GM19372 (cell line): ENCODE measurements around the gene KTN1.

Source experiments
- ATAC-seq: cut with Tn5 transposase; IDR thresholded peaks from one replicate; pipeline ENCODE4 v1.9.1; 2021; ENCODE audit warnings: mild to moderate bottlenecking, low read depth, moderate library complexity; ENCODE audit not compliant: unreplicated experiment

The KTN1 gene

DNA sequence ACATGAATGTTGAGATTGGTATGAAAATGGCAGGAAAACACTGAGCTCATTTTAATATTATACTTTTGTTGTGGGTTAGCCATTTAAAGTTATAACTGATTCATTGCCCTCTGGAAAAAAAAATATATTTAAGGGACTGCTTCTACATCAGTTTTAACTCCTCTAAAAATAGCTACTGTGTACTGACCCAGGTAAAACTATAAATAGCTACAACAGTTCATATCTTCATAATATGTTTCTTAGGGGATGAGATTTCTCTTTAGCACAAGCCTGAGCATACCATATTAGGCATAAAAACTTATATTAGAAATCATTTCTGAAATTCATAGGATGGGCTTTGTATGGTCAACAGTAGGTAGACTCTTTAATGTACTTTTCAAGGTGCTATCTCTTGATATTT, 81.0 kb downstream of the KTN1 start:
- no peak for ATAC-seq

DNA sequence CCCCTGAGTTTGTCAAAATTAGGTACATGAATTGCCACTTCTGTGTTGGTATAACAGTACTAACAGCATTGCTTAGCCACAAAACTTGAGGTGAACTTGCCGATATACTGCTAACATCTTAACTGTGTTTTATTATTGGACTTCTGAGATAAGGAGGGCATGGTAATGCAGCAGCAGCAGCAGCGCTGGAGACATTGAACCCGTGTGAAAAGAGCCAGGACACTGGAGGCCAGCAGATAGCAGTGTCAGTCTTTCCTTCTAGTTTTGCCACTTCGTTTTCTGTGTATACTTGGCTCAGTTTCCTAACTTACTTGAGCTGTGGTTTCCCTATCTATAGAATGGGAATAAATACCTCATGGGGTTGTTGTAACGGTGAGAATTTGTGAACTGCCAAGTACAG, 82.7 kb downstream of the KTN1 start:
- no peak for ATAC-seq

DNA sequence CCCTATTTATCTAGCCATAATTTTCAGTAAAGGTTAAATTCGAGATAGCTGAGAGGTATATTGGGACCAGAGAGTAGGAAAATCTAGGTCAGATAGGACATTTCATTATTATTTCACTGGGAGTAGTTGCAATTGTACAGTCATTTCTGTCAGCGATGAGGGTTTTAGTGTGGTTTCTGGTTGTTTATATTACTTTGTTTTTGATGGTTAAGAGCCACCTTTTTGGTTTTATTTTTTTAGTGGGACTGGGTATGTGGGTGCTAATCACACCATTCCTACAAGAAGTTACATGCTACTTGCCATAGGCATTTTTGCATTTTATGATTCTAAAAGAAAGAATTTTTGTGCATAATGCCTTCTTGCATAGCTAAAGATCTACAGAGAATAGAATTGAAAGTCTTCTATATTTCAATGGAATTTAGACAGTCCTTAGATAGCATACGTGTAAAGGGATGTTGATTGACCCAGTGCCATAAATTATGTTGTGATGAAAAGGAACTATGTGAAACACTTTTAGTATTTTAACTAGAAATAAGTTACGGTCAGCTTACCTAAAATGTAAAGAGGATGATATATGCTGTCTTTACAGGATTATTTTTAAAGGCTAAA, 85.2 kb downstream of the KTN1 start:
- ATAC-seq, result no peak

DNA sequence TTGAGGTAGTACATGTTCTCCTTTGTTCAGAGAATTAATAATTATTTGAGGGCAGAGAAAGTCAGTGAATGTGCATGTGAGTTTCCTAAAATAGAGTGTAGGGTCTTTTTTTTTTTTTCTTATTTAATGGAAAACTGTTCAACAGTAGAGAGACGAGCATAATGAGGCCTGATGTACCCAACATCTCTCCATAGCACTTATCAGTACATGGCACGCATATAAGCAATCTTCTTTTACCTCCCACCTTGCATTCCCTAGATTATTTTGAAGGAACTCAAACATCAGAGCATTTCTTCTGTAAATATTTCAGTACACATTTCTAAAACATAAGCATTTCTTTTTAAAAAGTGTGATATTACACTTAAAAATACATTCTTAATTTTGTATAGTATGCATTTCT, 87.8 kb downstream of the KTN1 start:
- no peak for ATAC-seq

DNA sequence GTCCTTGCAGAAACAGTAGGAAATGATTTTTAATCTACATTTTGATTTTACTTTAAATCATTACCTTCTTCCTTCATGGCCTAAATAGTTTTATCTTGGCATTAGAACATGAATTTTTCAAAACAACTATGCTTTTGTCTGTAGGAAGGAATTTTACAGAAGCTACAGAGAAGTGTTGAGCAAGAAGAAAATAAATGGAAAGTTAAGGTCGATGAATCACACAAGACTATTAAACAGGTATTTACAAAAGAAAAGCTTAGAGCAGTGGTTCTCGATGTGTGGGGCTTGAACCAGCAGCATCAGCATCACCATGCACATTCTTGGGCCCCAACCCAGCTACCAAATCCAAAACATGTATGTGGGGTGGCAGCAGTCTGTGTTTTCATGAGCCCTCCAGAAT, 91.6 kb downstream of the KTN1 start:
- ATAC-seq, result no peak

DNA sequence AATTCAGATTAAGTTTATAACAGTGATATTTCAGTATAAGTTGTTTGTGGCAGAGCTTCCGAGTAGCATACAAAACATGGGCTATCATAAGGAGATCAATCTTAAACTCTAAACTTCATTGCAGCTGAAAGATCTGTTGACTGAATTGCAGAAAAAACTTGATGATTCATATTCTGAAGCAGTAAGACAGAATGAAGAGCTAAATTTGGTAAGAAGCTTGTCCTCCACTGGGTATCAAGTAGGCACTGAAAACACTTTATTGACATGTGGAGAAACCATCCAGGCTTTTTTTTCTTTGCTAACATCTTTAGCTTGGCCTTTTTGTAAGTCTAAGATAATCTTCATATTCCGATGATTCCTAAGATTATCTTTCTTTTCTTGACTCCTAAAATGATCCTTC, 93.0 kb downstream of the KTN1 start:
- no peak for ATAC-seq

DNA sequence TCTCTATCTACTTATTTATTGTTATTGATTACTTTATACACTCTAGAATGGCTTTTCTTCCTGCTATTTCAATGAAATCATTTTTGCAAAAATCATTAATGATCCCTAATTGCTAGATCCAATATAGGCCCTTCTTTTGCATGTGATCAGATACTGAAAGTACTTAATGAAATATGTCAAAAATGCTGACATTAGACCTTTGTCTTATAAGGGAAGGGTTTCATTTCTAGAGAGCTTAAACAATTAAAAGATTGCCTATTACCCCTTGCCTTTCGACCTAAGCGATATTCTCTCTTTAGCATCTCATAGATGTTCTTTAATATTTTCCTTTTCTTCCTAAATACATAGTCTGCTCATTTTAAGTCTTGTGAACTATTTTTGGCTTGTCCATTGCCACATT, 101.1 kb downstream of the KTN1 start:
- no peak for ATAC-seq

DNA sequence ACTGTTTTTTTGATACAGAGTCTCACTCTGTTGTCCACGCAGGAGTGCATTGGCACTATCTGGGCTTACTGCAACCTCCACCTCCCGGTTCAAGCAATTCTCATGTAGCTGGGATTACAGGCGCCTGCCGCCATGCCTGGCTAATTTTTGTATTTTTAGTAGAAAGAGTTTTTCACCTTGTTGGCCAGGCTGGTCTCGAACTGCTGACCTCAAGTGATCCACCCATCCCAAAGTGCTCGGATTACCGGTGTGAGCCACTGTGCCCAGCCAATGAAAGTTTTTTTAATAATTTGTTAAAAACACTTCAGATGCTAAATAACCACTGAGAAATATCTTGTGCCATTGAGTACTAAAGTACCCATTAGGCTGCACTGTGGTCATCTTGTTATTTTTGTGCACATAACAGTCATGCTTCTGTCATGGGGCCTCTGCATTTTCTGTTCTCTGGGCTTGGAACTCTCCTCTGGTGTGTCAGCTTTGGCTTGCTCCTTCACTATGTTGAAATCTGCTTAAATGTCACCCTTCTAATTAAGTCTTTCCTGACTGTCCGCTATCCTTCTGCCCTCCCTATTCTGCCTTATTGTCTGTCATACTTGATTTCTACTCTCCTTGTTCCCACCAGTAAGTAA, 105.1 kb downstream of the KTN1 start:
- ATAC-seq, result no peak

DNA sequence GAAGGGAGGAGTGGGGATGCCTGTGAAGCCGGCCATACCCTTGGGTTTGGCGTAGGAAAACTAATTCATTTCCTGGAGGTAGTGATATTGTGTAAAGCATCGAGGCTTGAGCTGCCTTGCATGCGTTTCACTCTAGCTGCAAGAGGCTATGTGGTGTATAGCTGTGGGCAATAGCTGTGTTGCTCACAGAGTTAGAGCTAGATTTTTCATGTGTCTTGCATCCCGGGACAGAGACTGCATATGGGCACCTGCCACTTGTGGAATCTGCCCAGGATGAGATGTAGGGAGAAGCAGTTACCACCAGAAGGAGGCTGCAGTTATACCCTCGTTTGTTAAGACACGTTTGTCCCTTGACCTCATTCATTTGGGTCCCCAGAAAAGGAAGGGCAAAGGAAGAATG, 106.7 kb downstream of the KTN1 start:
- ATAC-seq, result no peak

DNA sequence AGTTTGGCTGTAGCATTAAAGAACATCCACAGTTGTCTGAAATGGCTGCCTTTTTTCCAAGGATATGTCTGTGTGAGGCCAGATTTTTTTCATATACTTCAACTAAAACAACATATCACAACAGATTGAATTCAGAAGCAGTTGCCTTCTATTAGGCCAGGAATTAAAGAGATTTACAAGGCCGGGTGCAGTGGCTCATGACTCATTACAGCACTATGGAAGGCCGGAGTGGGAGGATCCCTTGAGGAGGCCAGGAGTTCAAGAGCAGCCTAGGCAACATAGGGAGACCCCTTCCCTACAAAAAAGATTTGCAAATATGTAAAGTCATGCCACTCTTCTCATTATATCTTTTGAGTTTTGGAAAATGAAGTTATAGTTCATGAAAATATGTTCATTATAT, 108.6 kb downstream of the KTN1 start:
- ATAC-seq, result no peak

DNA sequence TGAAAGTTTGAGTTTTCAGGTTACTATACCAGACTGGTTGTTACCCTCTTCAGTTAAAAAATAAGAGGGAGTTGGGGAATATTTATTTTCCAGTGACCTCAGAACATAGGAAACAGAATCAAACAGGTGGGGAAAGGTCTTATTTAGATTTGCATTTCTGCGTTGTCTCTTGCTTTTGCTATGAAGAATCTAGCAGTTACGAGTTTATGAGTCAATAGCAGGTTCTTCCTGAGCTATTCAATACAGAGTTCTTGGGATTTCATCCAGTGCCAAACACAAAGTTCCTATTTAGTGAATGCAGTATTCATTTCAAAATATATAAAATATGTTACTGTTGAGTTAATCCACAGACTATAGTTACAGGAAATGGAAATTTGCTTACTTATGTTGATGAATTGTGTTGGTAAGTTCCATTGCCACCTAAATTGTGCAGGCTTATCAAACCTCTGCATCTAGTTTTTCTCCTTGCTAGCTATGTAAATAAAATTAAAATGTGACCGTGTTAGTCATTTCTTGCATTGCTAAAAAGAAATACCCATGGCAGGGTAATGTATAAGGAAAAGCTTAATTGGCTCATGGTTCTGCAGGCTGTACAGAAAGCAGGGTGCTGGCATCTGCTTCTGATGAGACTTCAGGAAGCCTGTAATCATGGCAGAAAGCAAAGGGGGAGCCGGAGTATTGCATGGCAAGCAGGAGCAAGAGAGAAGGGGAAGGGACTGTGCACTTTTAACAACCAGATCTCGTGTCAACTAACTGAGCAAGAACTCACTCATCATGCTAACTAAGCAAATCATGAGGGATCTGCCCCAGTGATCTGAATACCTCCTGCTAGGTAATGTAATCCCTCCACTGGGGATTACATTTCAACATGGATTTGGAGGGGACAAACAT, 110.2 kb downstream of the KTN1 start:
- no peak for ATAC-seq

DNA sequence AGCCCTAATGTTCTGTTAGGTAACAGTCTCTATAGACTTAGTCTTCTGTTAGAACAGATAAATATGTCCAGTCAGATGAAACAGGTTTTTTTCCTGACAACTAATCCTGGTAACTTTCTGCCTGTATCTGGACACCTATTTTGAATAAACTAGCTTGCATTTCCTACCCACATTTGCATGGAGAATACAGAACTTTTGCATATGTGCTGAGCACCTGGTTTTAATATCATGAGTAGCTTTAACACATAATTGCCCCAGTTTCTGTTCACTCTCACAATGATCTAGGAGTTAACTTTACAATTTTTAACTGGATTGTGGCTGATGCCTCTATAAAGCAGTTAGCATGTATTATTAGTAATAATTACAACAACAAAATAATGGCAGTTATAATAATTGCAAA, 111.7 kb downstream of the KTN1 start:
- no peak for ATAC-seq

DNA sequence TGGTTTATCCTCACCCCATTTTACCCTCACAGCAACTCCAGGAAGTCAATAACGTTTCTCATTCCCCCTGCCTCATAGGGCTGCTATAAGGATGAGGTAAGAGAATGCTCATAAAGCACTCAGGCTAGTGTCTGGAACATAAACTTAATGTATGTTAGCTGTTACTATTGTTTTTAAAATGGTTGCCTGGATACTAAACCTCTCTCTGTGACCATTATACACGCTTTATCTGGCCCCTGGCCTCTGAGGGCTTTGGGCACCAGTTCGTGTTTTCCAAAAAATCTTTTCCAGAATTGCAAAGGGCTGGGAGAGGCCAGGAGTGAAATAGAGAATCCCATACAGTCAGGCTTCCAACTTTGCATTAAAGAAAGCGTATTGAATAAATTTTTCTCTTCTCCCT, 113.9 kb downstream of the KTN1 start:
- no peak for ATAC-seq

DNA sequence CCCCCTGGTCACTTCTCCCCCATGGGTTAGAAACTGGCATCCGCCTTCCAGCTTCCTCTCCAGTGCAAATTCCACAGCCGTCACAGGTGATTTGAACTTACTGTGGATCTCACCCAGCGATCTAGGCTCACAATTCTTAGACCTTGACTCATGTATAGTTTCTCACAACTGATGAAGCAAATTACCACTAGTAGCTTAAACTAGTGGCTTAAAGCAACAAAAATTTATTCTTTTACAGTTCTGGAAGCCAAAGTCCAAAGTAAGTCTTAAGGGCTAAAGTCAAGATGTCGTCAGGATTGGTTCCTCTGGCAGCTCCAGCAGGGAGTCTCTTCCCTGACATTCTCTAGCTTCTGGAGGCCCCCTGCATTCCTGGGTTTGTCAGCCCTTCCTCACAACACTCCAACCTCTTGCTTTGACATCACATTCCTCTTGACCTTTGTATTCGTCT, 117.4 kb downstream of the KTN1 start:
- no peak for ATAC-seq

DNA sequence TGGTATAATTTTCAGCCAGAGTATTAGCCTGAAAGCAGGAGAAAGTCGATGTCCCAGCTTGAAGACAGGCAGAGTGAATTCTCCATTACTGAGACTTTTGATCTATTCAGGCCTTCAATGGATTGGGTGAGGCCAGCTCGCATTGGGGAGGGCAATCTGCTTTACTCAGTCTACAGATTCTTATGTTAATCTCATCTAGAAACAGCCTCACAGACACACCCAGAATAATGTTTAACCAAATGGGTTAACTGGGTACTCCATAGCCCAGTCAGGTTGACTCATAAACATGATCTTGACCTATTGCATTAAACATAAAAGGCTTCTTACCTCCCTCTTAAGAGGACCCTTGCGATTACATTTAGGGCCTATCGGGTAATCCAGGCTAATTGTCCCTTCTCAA, 118.0 kb downstream of the KTN1 start:
- ATAC-seq, result no peak

DNA sequence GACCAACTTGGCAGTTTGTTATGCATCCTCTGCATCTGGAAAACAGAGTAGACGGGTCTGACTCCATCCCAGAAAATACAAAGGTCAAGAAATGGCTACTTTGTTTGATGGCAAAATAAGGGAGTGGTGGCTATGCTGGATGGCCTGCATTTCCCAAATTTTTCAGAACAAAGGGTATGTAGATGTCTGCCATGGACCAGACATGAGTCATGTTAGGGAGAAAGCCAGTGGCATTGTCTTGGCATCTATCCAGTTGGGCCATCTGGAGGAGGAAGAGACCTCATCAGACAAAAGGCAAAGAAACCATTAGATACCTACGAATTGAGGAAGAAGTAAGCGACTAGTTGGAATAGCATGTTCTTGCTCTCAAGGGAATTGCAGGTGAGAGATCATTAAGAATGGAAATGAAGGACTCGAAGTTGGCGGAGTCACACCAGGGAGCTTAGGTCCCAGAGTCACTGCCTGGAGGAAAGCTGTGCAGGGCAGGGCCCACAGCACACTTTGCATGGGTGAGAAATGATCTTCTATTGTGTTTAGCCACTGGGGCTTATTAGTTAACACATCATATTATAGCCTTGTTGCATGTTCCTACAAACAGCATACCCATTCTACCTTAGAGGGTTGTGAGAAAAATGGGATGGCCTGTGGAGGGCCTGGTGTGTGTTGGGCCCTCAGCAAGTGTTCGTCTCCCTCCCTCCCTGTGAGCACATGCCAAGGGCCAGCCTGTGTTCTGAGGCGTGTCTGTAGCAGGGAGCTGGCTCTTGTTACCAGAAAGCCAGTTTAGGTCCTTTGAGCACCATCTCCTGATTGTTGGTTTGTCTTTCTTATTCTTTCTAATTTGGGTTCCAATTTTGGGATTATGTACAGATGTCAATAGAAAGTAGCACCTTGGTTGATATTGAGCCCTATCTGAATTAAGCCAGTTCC, 119.4 kb downstream of the KTN1 start:
- ATAC-seq, result no peak

DNA sequence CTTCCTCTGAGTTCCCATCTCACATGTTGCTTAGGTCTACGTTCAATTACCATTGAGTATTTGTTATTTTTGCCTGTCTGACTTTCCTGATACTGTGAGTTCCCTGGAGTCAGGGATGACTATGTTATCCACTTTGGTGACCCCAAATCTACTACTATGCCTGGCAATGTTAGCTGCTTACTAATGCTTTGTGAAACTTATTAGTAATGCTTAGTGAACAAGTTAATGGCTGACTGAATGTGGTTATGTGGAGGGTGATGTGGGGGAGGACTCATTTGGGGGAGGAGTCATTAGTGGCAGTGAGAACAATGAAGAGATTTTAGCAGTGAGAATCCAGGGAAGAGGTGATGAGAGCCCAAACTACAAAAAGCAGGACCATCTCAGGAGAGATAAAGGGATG, 121.6 kb downstream of the KTN1 start:
- ATAC-seq, result peak; percentile 96

DNA sequence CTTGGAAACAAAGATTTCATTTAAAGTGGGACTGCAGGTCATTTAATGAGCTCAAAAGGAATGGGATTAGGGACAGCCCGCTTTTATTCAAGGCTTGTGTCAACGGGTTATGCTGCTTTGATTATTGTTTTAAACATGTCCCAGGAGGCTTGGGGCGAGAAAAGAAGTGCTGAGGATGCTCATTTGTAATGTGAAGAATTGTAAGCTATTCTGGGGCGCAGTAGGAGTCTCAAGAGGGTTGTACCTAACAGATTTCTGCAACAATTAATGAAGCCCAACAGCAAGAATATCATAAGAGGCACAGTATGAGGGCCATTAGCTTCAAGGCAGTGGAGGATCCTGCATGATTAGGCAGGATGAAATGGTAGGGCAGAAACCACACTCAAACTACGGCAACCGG, 122.5 kb downstream of the KTN1 start:
- ATAC-seq, result no peak

DNA sequence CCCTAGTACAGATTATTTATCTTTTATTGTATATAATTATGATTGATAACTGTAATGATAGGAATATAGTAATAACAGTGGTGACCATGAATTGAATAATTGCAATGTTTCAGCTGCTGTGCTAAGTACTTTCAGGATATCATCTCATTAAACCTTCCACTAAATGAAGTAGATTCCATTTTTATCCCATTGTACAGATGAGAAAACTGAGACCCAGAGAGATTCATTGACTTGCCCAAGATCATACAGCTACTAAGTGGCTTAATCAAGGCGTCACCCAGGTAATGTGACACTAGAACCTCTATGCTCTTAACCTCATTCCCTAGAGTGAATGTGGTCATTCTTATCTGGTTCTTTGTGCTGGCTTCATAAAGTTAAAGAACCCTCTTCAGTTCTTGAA, 124.6 kb downstream of the KTN1 start:
- ATAC-seq, result no peak

DNA sequence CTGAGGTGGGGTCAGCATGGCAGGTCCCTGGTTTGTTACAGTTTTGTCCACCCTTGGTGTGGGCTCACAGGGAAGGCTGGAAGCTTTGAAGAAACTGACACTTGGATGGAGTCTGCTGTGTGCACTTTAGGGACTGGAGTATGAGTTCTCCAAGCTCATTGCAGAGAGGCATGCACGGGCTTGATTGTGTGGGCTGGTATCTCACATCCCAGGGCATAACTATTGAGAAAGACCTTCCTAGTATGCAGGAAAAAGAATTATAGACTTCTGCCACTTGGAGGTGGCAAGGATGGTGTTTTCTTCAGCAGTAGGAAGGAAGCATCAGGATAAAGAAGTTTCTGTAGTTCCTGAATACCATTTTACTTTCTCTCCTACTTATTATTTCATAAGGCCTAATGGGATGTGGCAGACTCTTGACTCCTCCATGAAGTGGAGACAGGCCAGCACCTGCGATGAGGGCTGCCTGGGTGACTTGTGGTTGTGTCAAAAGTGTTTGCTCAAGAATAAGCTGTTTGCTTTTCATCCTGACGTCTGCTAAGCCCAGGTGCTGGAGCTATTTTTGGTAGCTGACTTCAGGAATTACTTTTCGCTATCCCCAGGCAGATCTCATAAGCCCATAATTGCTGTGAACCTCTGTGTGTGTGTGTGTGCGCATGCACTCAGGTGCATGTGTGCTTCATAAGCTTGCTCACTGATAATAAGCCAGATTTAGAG, 125.8 kb downstream of the KTN1 start:
- ATAC-seq, result no peak
